Kidney epithelial cell (primary cell): ENCODE data around the gene SGIP1. TPM values are rescaled to one million over a fixed set of nuclear protein-coding genes. Genes with fewer than 3 reads are reported as not detected.

Experiments
- DNase-seq: peaks from one replicate; pipeline ENCODE4 v3.0.0-alpha.2; 2010; ENCODE audit warnings: low read depth
- H3K27me3 ChIP-seq: 2 replicates; pipeline ENCODE4 v1.6.0; 2011; ENCODE audit warnings: low read length; ENCODE audit not compliant: control insufficient read depth, insufficient read depth
- H3K36me3 ChIP-seq: 2 replicates; pipeline ENCODE4 v1.5.1; 2011; ENCODE audit warnings: low read length; ENCODE audit not compliant: control insufficient read depth, insufficient read depth
- H3K4me3 ChIP-seq: 2 replicates; pipeline ENCODE4 v1.5.1; 2011; ENCODE audit warnings: low read depth, mild to moderate bottlenecking, control low read depth, low read length
- total RNA-seq: library from RNA; depleted of rRNA; stranded (reverse); fragments of >200 nt; gene quantifications from 2 replicates; pipeline ENCODE4 v1.2.3, GENCODE V29; 2015
- TF ChIP-seq, protein P1 (sequence below): IDR thresholded peaks from 2 replicates; pipeline ENCODE4 v1.5.1; 2011; ENCODE audit warnings: mild to moderate bottlenecking, moderate library complexity, low read length, control low read depth, inconsistent platforms; ENCODE audit not compliant: insufficient read depth, poor library complexity, severe bottlenecking

SGIP1 gene
- total RNA-seq, 1 donor from 2014 or later, result 6.9 TPM

DNA sequence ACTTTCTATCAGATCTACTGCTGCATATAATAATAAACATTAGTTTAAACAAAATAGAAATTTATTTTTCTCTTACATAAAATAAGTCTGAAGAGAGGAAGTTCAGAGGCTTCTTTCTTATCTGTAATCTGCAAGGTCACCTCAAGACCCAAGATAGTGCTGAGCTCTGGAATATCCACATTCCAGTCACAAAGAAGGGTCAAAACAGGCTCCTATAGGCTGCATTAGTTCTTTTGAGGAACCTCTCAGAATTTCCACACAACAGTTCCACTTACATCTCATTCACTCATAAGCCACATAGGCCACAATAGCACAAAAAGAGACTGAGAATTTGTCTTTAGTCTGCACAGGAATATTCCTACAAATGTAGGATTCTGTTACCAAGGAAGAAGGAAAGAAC lies 233.7 kb downstream of the SGIP1 start:
- TF ChIP-seq, protein P1, sequence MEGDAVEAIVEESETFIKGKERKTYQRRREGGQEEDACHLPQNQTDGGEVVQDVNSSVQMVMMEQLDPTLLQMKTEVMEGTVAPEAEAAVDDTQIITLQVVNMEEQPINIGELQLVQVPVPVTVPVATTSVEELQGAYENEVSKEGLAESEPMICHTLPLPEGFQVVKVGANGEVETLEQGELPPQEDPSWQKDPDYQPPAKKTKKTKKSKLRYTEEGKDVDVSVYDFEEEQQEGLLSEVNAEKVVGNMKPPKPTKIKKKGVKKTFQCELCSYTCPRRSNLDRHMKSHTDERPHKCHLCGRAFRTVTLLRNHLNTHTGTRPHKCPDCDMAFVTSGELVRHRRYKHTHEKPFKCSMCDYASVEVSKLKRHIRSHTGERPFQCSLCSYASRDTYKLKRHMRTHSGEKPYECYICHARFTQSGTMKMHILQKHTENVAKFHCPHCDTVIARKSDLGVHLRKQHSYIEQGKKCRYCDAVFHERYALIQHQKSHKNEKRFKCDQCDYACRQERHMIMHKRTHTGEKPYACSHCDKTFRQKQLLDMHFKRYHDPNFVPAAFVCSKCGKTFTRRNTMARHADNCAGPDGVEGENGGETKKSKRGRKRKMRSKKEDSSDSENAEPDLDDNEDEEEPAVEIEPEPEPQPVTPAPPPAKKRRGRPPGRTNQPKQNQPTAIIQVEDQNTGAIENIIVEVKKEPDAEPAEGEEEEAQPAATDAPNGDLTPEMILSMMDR, result no peak
- Histone ChIP-seq H3K36me3 (no peaks in the 10 kb centered on the region), H3K4me3 (no peak overlapping the region), H3K27me3 (no peaks in the 10 kb centered on the region)
- no peak for DNase-seq

DNA sequence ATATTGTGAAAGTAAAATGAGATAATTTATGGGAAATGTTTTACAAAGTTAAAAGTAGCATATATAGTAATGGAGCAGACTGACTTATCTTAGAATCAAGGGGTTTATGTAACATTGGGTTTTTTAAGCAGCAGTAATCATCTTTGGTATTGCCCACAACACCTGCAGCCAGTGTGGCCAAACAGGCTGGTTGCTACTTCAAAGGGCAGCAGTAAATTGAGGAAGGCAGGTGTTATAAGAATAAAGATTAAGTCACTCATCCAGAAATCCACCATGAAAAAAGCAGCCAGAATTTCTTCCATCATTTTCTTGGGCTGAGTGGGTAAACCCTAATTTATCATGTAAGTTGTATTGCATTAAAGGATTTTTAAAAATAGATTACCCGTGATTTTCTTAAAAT lies 235.0 kb downstream of the SGIP1 start:
- TF ChIP-seq, protein P1, result no peak
- Histone ChIP-seq H3K36me3 (no peaks in the 10 kb centered on the region), H3K4me3 (no peak overlapping the region), H3K27me3 (no peaks in the 10 kb centered on the region)
- DNase-seq, result no peak

DNA sequence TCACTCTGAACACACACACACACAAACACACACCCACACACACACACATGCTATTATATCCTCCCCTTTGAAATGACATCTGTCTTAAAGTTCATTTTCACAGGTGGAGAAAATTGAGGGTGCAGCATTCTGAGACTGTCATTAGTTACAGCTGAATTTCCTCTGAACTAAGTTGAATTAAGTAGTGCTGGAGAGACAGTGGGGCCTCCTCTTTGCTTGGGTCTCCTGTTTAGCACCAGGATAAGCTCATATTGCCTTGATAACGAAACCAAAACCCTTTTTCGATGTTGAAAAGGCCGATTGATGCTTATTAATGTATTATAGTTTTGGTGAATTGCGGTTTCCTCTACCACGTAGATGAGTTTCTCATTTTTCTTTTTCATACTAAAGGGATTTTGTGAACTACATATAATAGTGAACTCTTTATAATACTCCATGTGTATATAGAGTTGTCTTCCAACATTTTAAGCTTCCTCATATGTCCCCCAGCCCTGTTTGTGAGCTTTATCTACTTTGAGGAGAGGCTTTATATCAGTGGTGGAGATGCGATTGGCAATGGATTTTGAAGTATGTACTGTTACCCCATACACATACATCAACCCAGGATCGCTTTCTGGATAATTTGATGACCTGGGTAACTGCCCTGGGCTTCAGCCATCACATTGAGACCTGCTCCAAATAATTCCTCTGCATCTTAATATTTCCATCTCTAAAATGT lies 235.7 kb downstream of the SGIP1 start:
- TF ChIP-seq, protein P1, result no peak
- Histone ChIP-seq H3K27me3 (no peaks in the 10 kb centered on the region), H3K36me3 (no peaks in the 10 kb centered on the region), H3K4me3 (no peak overlapping the region)
- DNase-seq, result no peak

DNA sequence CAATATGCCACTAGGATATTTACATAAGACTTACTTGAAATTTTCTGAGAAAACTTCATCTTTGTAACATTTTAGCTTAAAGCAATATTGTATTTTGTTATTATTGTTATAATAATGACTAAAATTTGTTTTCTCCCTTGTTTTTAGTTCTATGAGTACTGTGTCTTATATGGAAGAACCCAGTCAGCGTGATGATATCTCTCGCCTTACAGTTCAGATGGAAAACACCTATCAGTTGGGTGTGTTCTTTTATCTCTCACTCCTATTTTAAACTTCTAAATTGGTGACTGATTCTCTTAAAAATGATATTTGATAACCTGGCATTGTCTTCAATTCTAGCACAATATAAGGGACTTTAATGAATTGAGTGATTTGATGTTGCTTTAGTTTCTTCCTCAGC lies 236.3 kb downstream of the SGIP1 start:
- Histone ChIP-seq H3K4me3 (no peak overlapping the region), H3K27me3 (no peaks in the 10 kb centered on the region), H3K36me3 (no peaks in the 10 kb centered on the region)
- no peak for DNase-seq
- TF ChIP-seq, protein P1, result no peak

DNA sequence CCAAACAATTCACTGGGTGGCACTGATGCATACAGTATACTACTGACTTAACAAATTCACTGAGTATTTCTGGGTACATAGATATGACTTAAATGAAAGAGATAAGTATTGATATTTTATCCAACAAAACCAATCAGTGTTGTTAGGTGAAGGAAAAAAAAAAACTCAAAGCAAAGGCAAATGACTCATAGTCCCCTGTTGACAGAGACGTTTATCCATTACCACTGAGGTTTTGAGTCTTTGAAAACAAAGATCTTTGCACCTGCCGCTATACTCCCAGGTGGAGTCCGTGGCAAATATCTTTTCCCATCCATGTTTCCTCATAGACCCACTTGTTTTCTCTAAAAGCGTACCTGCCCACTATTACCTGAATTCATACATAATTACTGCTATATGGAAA lies 236.7 kb downstream of the SGIP1 start:
- Histone ChIP-seq H3K36me3 (no peaks in the 10 kb centered on the region), H3K4me3 (no peak overlapping the region), H3K27me3 (no peaks in the 10 kb centered on the region)
- TF ChIP-seq, protein P1, result no peak
- no peak for DNase-seq

DNA sequence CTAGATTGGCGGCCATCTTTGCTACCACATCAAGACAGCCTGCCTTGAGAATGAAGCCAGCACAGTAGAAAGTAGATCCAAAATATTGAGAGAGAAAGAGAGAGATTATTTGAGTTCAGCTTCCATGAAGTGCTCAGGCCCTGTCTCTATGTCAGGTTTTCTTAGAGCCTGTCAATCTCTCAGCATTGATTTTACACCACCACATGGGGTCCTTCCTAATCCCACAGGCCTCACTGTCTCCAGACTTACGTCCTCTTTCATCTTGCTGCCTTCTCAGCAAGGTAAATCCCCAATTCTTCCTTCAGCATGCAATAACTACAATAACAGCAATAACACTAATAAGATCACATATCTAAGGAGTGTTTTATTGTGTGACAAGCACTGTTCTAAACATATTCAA lies 239.3 kb downstream of the SGIP1 start:
- H3K4me3 ChIP-seq, result no peak overlapping the region
- DNase-seq, result no peak
- H3K36me3 ChIP-seq, result no peaks in the 10 kb centered on the region
- TF ChIP-seq, protein P1, result no peak
- no peaks in the 10 kb centered on the region for H3K27me3 ChIP-seq
